IPS DF 6.9 (cell line): ENCODE data around the gene ZIC4.
A peak's percentile ranks its signal among the peaks of the same experiment; 100 is the strongest.

Experiments used
- DNase-seq: peaks from one replicate; pipeline ENCODE4 v3.0.0-alpha.2; 2013; ENCODE audit warnings: low read depth, low spot score
- H3K27ac ChIP-seq: one replicate; pipeline ENCODE4 v1.5.1; 2013; ENCODE audit warnings: low read length, control low read depth
- H3K27me3 ChIP-seq: 2 replicates; pipeline ENCODE4 v1.6.1; 2013; ENCODE audit warnings: mild to moderate bottlenecking, low read length; ENCODE audit not compliant: control insufficient read depth, insufficient read depth
- H3K36me3 ChIP-seq: 2 replicates; pipeline ENCODE4 v1.6.1; 2013; ENCODE audit warnings: low read length; ENCODE audit not compliant: control insufficient read depth, insufficient read depth
- H3K4me1 ChIP-seq: 2 replicates; pipeline ENCODE4 v1.6.1; 2013; ENCODE audit warnings: low read length; ENCODE audit not compliant: control insufficient read depth, insufficient read depth
- H3K4me3 ChIP-seq: 2 replicates; pipeline ENCODE4 v1.5.1; 2013; ENCODE audit warnings: mild to moderate bottlenecking, low read length
- H3K9me3 ChIP-seq: 2 replicates; pipeline ENCODE4 v1.6.1; 2013; ENCODE audit warnings: low read length, inconsistent platforms; ENCODE audit not compliant: control insufficient read depth, insufficient read depth
- WGBS: extraction: QIAGEN DNeasy Blood & Tissue Kit; methylation state at CpG from one replicate; pipeline ENCODE4 v1.1.7; 2013; ENCODE audit warnings: mixed read lengths, missing lambda C conversion rate; ENCODE audit not compliant: insufficient read length, insufficient coverage; 5-methylcytosine and 5-hydroxymethylcytosine counted together

The ZIC4 gene

DNA sequence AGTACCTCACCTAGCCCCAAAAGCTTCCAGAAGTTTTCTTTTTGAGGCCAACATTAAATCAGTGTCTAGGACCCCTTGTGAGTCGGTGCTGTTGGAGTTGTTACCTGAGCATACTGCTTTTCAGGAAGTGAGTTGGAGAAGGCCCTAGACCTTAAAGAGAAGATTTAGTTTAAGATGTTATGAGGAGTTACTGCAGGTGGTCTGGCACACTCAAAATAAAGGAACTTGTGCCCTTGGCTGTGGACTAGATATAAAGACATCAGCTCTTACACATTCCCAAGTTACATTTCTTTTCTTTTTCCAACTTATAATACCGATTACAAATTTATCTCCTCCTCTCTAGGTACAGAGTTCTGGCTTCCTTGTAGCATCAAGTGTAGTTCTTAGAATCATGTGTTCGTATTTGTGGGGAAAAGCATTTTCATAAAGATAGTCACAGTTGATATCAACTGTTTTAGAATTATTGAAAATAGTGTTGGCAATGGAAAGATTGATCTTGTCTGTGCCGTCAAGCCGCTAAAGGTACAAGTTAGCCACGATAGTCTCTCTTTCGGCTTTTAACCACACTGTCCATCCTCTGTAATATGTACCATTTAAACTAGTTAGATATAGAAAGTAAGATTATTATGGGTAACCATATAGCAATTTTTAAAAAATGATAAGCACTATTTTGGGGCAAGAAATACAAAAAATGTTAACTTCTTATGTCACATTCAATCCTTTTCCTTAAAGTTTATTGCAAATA lies 11.4 kb upstream of the ZIC4 start:
- DNase-seq, result no peak
- no peaks in the 10 kb centered on the region for H3K9me3 ChIP-seq
- no CpG with 5 or more reads among the region's 7 CpGs for WGBS
- H3K36me3 ChIP-seq, result no peaks in the 10 kb centered on the region
- H3K27ac ChIP-seq, result no peak overlapping the region
- no peak overlapping the region for H3K4me3 ChIP-seq
- H3K4me1 ChIP-seq, result peaks cover 4% of the 10 kb centered on the region; the same call in 1 of the 2 replicates
- peaks cover 66% of the 10 kb centered on the region for H3K27me3 ChIP-seq

DNA sequence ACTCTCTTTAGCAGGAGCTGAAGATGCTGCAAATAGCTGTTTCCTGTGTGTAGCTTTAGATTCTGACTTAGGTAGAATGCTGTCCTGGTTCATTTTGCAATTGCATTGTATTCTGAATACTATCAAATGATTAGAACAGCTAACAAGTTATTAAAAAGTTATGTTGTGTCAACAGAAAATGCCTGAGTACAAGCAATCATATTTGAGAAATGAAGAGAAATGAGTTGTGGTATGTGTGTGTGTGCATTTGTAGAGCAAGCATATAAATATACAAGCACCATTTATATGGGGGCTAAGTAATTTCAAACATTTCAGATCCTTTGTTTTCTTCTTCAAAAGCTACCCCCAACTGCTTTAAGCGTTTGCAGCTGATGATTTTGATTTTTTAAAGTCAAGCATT lies 10.6 kb upstream of the ZIC4 start:
- WGBS, result no CpG with 5 or more reads among the region's 1 CpG
- no peak for DNase-seq
- H3K27me3 ChIP-seq, result peaks cover 64% of the 10 kb centered on the region
- H3K27ac ChIP-seq, result no peak overlapping the region
- H3K9me3 ChIP-seq, result no peaks in the 10 kb centered on the region
- H3K4me3 ChIP-seq, result no peak overlapping the region
- H3K4me1 ChIP-seq, result peaks cover 4% of the 10 kb centered on the region; the same call in 1 of the 2 replicates
- no peaks in the 10 kb centered on the region for H3K36me3 ChIP-seq

DNA sequence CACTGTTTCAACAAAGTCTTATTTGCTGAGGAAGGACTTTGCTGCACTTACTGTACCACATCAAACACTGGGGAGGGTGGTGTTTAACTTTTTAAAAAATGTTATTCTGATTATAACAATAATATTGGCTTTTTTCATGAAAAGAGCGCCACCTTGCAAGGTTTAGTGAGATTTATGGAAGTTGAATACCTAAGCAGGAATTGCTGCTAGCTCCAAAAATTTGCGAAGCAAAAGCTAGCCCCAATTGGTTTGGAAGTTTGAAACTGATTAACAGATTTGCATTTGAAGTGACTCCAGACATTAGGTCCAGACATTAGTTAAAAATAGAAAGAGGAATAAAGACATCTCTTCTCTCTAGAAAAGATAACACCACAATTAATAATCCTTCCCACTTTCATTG lies 9.5 kb upstream of the ZIC4 start:
- Histone ChIP-seq H3K9me3 (no peaks in the 10 kb centered on the region), H3K27me3 (peaks cover 64% of the 10 kb centered on the region), H3K27ac (no peak overlapping the region), H3K36me3 (no peaks in the 10 kb centered on the region), H3K4me3 (no peak overlapping the region), H3K4me1 (peaks cover 5% of the 10 kb centered on the region; the same call in 1 of the 2 replicates)
- DNase-seq, result no peak
- no CpG with 5 or more reads among the region's 2 CpGs for WGBS

DNA sequence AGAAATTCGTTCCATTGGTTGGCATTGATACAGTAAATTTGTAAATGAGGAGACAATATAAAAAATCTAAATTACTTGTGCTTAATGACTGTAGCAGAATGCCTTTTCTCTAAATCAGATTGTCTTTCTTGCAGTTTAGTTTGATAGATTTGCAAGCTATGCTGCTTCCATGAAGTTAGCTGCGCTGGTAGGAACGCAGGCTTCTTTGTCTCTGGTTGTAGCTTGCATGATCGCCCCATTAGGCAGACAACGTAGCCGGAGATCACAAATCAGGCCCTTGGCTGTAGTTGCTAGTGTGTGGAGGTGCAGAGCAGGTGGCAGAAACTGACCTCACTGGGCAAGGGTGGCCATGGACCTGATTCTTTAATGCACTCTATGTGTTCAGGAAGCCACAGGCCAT lies 8.9 kb upstream of the ZIC4 start:
- WGBS, result no CpG with 5 or more reads among the region's 6 CpGs
- no peak overlapping the region for H3K4me3 ChIP-seq
- peaks cover 10% of the 10 kb centered on the region for H3K4me1 ChIP-seq
- DNase-seq, result no peak
- H3K9me3 ChIP-seq, result no peaks in the 10 kb centered on the region
- H3K27me3 ChIP-seq, result peaks cover 64% of the 10 kb centered on the region
- H3K27ac ChIP-seq, result no peak overlapping the region
- H3K36me3 ChIP-seq, result no peaks in the 10 kb centered on the region

DNA sequence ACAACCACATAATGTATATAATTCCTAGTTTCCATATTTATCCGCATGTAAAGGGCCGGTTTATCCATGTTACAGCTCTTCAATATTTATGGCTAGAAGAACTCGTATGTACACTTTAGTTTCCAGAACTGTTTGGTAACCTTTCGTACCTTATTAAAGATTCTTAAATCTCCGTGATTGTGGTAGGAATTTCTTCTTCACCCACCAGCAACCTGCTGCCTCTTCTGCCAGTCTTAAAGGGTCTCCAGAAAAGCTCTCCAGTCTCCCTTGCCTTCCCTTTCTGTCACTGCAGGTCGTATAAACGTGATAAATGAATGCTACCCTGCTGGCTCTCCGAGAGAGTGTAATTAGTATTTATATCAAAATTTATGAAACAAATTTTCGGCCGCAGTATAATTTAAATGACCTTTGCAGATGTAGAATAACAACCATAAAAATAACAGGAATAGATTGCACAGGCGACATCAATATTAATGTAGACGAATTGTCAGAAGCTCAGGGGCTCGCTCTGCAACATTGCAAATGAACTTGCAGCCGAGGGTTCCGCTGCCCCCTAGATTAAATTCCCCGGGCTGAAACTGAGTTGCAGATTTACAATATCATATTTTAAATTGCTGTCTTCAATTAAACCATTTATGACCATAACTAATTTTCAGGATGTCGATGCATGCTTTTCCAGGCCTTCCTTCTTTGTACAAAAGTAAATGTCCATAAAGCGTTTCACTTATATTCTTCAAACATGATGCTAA lies 8.2 kb upstream of the ZIC4 start:
- H3K9me3 ChIP-seq, result no peaks in the 10 kb centered on the region
- no peak overlapping the region for H3K27ac ChIP-seq
- H3K36me3 ChIP-seq, result no peaks in the 10 kb centered on the region
- H3K4me1 ChIP-seq, result peaks cover 11% of the 10 kb centered on the region
- no peak for DNase-seq
- no peak overlapping the region for H3K4me3 ChIP-seq
- peaks cover 62% of the 10 kb centered on the region for H3K27me3 ChIP-seq
- no CpG with 5 or more reads among the region's 18 CpGs for WGBS

- Histone ChIP-seq H3K4me3 (no peak overlapping the region), H3K36me3 (no peaks in the 10 kb centered on the region), H3K27me3 (peaks cover 61% of the 10 kb centered on the region), H3K27ac (no peak overlapping the region), H3K9me3 (no peaks in the 10 kb centered on the region), H3K4me1 (peaks cover 11% of the 10 kb centered on the region)
- WGBS, result no CpG with 5 or more reads among the region's 24 CpGs
- DNase-seq, result no peak
Observed at GRCh38 chr3:147413686-147414389, 7.5 kb upstream of the ZIC4 start.

GRCh38 chr3:147412917-147413685 lies 6.8 kb upstream of the ZIC4 start:
- Histone ChIP-seq H3K36me3 (no peaks in the 10 kb centered on the region), H3K4me3 (peak overlapping the region; percentile 2; the same call in 1 of the 2 replicates), H3K27me3 (peaks cover 57% of the 10 kb centered on the region)

DNA sequence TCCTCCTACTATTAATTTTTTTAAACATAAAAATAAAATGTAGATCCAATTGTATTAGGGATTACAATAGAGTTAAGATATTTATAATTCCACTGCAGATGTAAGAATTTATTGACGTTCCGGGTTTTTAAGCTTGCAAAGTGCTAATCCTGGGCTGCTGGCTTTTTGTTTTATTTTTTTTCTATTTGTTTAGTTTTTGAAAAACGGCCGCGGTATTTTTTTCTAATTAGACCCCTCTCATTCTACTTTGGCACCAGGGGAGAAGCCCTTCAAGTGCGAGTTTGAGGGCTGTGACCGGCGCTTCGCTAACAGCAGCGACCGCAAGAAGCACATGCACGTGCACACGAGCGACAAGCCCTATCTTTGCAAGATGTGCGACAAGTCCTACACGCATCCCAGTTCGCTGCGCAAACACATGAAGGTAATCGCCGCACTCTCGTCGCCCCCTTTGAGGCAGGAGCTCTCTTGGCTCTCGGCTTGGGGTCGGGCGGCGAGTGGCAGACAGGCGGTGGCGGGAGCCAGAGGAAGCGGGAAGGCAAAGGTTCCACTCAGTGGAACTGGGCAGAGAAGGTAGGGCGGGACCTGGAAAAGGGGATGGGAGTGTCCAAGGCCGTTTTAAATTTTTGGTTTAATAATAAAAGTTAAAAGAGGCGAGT lies 6.0 kb upstream of the ZIC4 start:
- Histone ChIP-seq H3K9me3 (no peaks in the 10 kb centered on the region), H3K27me3 (peaks cover 60% of the 10 kb centered on the region), H3K27ac (no peak overlapping the region), H3K4me3 (no peak overlapping the region; the same call in 1 of the 2 replicates), H3K4me1 (peaks cover 11% of the 10 kb centered on the region), H3K36me3 (no peaks in the 10 kb centered on the region)
- no peak for DNase-seq
- no CpG with 5 or more reads among the region's 32 CpGs for WGBS

More at GRCh38 chr3:147412917-147413685, 6.8 kb upstream of the ZIC4 start:
- no peak for DNase-seq
- H3K27ac ChIP-seq, result no peak overlapping the region
- H3K9me3 ChIP-seq, result no peaks in the 10 kb centered on the region
- H3K4me1 ChIP-seq, result peaks cover 11% of the 10 kb centered on the region
- WGBS, result no CpG with 5 or more reads among the region's 37 CpGs

DNA sequence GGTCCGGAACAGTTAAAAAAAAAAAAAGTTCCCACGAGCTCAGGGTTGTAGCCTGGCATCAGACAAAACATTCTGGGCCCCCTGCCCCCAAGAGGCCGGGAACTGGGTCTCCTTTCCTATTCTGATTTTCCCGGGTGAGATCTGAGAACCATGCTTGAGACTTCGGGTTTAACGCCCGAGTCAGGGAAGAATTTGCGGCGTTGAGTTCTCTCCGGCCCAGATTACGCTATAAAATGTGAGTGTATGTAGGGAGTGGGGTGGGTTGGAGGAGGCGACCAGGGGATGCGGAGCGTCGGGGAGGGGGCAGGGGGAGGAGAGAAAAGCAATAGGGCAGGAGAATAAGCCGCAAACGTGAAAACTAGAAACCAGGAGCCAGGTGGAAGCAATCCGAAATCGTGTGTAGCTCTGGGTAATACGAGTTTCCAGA lies 5.5 kb upstream of the ZIC4 start:
- WGBS, result no CpG with 5 or more reads among the region's 20 CpGs
- Histone ChIP-seq H3K27ac (no peak overlapping the region), H3K36me3 (no peaks in the 10 kb centered on the region), H3K4me3 (no peak overlapping the region), H3K9me3 (no peaks in the 10 kb centered on the region), H3K4me1 (peaks cover 11% of the 10 kb centered on the region), H3K27me3 (peaks cover 65% of the 10 kb centered on the region)
- no peak for DNase-seq
